GM21619 (cell line): ENCODE results near the gene TTF1.

ENCODE experiments used
- ATAC-seq: cut with Tn5 transposase; IDR thresholded peaks from one replicate; pipeline ENCODE4 v1.9.1; 2021; ENCODE audit not compliant: unreplicated experiment

TTF1 gene, protein sequence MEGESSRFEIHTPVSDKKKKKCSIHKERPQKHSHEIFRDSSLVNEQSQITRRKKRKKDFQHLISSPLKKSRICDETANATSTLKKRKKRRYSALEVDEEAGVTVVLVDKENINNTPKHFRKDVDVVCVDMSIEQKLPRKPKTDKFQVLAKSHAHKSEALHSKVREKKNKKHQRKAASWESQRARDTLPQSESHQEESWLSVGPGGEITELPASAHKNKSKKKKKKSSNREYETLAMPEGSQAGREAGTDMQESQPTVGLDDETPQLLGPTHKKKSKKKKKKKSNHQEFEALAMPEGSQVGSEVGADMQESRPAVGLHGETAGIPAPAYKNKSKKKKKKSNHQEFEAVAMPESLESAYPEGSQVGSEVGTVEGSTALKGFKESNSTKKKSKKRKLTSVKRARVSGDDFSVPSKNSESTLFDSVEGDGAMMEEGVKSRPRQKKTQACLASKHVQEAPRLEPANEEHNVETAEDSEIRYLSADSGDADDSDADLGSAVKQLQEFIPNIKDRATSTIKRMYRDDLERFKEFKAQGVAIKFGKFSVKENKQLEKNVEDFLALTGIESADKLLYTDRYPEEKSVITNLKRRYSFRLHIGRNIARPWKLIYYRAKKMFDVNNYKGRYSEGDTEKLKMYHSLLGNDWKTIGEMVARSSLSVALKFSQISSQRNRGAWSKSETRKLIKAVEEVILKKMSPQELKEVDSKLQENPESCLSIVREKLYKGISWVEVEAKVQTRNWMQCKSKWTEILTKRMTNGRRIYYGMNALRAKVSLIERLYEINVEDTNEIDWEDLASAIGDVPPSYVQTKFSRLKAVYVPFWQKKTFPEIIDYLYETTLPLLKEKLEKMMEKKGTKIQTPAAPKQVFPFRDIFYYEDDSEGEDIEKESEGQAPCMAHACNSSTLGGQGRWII

GRCh38 chr9:132406554-132407122, at the start of gene TTF1:
Gene TTF1 (minus strand): TSS chr9:132406840. CDS start chr9:132402821, 4,019 bp downstream.
- peak; percentile 82 for ATAC-seq

DNA sequence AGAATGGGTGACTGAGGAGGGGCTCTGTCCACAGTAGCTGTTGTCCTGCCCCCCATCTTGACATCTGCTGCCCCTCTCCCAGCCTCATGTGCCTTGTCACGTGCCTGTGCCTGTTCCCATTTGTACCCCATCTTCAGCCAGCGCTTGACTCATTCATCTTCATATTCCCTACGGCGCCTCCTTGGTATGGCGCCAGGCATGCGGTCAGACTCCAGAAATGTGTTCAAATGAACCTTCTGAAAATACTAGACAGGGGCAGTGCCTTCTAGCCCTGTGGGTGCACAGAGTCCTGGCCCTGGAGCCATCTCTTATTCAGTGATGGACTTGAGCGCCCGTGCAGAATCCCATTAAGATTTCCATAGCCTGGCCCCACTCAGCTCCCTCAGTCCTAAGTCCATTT, 49.6 kb upstream of the TTF1 start:
- ATAC-seq: no peak

GRCh38 chr9:132451276-132451675, 44.6 kb upstream of the TTF1 start:
- ATAC-seq: no peak

GRCh38 chr9:132447902-132448301, 41.3 kb upstream of the TTF1 start:
- no peak for ATAC-seq

GRCh38 chr9:132447346-132447745, 40.7 kb upstream of the TTF1 start:
- ATAC-seq: no peak

GRCh38 chr9:132446887-132447286, 40.2 kb upstream of the TTF1 start:
- ATAC-seq: no peak

DNA sequence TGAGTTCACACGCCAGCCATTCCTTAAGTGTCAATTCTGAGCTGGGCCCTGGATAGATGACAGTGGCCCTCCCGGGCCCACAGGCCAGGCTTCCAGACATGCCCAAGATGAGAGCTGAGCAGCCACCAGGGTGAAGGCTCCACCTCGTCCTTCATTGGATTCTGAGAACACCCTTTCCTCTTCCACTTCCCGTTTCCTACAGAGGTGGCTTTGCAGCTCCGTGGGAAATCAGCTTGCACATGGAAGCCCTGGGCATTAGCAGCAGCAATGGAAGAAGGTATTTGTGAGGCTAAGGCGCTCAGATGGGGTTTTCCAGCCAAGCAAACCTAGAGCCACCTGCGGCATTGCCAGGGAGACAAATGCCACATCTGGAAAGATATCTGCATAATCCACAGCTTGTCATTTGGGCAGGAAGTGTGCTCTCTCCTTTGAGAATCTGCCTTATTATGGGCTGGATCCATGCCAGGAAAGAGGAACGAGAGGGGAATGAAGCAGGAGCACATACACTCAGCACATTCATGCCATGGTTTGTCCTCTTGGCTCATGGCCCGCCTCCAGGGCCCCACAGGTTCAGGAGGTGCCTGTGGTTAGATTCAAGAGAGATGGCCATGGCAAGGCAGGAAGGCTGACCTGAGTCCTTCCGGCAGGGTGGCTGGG, 37.4 kb upstream of the TTF1 start:
- no peak for ATAC-seq

GRCh38 chr9:132441404-132441803, 34.8 kb upstream of the TTF1 start:
- no peak for ATAC-seq

- no peak for ATAC-seq
Measured at GRCh38 chr9:132440735-132441134, 34.1 kb upstream of the TTF1 start.

- ATAC-seq: no peak
Measured at GRCh38 chr9:132439153-132439552, 32.5 kb upstream of the TTF1 start.

GRCh38 chr9:132434881-132435280, 28.2 kb upstream of the TTF1 start:
- ATAC-seq: no peak

DNA sequence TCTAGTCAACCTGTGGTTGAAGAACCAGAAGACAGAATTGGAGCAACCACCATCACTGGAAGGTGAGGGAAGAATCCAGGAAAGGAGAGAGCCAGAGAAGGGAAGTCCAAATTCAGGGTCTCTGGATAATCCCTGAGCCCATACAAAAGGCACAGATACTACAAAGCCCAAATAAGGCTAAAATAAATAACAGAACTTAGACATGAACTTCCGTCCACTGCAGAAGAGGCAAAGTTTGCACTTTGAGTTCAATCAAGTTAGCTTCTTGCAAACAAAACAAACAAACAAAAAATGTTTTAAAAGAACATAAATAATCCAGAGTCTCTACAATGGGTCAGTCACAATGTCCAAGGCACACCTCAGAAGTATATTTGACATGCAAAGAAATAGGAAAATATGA, 24.4 kb upstream of the TTF1 start:
- no peak for ATAC-seq

GRCh38 chr9:132426639-132427414, 20.2 kb upstream of the TTF1 start:
- ATAC-seq: no peak

DNA sequence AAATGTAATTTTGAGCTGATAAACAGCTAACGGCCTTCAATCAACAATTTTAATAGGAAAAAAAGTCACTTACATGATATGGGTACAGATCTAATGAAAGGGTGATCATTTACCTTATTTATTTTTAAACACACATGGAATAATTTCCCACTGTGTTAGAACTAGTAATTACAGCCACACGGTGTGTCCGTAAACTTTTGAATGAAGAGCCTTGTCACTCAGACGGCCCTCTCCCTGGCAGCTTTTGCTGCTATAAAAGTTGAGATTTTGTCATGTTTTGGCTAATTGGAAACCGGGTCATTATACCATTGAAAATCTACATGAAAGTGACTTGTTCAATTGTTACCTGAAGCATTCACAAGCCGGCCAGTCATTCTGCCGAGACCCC, 19.0 kb upstream of the TTF1 start:
- no peak for ATAC-seq

- no peak for ATAC-seq
Measured at GRCh38 chr9:132424857-132425674, 18.4 kb upstream of the TTF1 start.

DNA sequence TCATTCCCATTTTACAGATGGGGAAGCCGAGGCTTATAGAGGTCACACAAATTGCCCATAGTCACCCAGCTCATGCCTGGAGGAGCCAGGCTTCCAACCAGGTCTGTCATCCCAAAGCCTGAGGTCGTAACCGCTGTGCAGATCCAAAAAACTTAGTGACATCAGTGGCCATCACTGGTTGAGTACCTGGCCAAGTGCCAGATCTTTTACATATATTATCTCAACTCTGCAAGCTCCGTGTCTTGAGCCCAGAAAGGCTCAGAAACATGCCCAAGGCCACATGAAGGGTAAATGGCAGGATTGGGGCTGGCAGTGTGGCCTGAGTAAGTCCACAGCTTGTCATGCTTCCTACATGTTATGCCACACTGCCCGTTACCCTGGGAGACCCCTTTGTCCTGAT, 16.9 kb upstream of the TTF1 start:
- no peak for ATAC-seq

DNA sequence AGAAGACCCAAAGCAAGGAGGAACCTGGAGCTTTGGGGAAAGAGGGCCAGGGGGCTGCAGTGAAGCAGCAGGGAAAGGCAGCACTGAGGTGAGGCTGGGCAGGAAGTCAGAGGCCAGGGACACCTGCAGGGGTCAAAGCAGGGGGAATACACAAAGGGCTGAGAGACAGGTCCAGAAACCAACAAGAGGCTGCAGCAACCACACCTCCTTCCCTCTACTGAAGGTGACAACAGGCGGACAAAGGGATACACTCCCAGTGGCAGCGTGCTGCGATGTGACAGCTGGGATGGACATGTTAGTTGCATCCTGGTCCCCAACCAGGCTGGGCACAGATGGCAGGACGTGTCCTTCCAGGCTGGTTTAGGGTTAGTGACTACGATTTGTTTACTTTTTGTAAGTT, 15.9 kb upstream of the TTF1 start:
- no peak for ATAC-seq

DNA sequence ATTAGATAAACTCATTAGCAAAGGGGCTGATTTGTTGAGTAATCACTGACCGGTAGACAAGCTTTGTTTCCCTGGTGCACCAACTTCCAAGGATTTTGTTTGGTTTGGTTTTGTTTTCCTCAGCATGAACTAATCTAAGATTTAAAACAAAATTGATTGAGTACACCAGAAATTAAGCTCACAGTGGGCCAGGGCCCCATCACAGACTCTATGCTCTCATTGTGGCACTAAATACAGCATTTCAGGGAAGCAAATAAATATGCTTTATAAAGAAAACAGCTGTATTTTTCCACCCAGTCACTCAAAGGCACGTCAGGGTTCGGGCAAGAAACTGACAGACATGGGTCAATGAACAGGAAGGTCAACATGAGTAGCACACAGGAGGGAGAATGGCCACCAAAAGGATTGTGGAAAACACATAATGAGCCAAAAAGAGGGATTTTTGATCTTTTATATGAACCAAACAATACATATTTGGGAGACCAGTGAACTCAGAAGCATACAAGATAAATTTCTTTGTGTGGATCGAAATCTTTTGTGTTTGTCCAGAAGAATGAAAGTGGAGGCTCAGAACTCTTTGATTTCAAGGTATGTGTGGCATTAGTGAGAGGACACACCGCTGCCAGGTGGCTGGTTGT, 12.2 kb upstream of the TTF1 start:
- no peak for ATAC-seq

DNA sequence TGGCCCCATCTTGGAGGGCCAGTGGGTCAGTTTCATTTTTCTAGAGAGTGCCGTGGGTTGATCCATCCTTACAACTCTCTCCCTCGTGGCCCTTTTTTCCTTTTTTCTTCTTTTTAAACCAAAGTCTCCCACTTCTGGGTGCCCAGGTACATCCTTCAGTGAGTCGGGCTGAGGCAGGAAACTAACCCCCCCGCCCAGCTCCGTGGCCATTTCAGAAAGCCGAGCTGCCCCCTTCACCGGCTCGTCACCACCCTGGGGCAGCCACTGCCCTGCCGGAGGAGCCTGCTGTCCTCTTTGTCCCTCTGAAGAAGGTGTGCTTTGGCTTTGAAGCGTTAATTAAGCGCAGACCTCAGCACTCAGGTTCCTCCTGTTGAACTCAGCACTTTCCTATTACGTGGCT, 8.5 kb upstream of the TTF1 start:
- ATAC-seq: no peak
